GM19372 (cell line): ENCODE data around the gene S100A5.

ENCODE experiments used
- ATAC-seq: cut with Tn5 transposase; IDR thresholded peaks from one replicate; pipeline ENCODE4 v1.9.1; 2021; ENCODE audit warnings: mild to moderate bottlenecking, low read depth, moderate library complexity; ENCODE audit not compliant: unreplicated experiment

The S100A5 gene

DNA sequence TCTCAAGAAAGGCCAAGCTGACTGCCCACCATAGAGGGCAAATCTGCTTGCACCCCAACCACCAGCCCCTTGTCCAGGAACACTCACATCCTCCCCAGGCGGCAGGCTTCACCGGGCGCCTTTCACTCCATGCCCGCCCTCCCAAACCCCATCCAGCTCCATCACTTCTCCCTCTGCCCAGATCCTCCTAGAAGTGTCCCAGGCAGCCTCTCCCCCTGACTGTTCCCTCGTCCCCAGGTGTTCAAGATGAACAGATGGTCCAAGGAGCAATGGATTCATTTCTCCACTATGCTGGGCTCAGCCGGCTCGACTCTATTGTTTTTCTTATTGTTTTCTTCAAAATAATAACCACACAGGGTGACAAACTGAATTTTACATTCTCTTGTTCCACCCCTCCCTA, 27.1 kb downstream of the S100A5 start:
- no peak for ATAC-seq

DNA sequence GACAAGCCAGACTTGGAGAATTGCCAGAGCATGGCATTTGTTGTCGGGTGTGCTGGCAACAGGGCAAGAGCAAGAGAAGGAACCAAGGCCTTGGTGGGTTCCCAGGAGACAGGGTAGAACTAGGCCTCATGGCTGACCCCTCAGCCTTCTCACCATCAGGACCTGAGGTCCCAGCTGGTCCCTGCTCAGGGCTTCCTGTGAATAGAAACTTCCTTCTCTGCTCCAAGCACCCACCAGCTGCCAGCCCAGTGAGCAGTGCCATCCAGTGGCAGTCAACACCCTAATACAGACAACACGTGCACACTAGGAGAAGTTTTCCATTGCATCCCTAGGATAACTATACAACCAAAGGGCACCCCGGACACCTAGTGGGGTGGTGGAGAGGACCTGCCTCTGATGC, 27.7 kb downstream of the S100A5 start:
- ATAC-seq, result no peak

DNA sequence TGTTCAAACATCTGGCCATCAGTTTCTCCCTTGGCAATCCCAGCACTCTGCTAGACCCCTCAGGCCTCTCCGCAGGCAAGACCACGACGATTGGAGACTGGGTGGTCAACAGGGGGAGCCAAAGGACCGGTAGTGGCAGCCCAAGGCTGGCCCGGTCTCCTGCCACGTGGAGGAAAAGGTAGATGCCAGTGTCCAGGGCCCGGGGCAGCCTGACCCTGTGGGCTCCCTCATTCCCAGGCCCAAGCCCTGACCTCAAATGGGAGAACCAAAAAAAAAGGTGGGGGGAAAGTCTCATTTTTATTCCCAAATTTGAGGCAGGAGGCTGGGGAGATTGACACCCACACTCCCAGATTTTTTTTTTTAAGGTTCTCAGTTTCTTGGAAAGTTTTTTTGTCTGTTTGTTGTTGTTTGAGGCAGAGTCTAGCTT, 29.7 kb downstream of the S100A5 start:
- no peak for ATAC-seq

GRCh38 chr1:153509729-153510354, 30.9 kb downstream of the S100A5 start:
- no peak for ATAC-seq

- no peak for ATAC-seq
These were observed 31.7 kb downstream of the S100A5 start for GRCh38 chr1:153509036-153509435.

DNA sequence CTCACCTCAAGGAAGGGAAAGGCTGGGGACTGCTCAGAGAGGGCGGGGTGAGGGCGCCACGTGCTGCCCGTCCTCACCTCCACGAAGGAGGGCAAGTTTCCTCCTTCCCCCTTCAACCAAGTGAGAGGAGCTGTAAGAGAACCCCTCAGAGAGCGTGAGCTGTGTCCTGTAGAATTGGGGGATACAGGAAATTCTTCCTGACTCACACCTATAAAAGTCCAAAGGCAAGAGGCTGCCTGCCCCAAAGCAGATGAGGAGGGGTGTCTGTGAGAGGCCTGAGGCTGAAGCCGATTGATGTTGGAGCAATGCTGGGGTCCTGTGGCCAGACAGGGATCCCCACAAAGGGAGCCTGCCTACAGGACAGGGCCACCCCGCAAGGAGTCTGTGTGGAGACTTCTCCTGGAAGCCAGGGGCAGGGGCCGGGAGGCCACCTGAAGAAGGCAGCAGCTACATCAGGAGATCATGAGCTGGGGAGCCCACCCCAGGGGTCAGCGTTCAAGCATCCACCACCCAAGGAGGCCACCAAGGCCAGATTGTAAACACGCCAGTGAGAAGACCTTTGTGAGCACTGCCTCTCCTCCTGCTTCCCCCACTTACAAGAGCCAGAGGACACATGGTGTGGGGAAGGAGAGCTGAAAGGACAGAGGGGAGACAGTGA, 32.7 kb downstream of the S100A5 start:
- no peak for ATAC-seq

DNA sequence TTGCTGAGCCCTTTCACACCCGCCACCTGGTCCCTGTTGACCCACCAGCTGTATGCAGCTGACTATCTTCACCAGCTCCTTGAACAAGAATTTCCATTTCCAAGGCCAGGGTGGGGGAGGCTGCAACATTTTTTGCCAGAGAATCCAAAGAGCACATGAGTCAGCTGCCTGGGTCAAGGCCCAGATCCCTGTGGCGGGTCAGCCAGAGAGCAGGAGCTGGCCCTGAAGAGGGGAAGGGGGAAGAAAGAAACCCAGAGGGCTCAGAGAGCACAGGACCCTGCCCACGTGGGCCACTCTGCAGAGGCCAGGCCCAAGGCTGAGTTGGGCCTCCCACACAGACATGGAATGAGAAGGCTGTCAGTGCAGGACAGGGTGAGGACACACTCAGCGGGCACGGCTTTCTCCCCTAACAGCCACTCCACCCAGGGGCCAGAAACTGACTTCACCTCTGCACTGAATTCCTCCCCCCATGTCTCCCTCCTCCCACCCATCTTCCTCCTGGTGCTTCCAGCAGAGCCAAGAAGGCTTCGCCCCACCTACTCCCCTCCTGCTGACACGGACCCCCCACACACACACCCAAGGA, 33.8 kb downstream of the S100A5 start:
- no peak for ATAC-seq

GRCh38 chr1:153506386-153506785, 34.3 kb downstream of the S100A5 start:
- ATAC-seq, result no peak

- no peak for ATAC-seq
These were observed 35.2 kb downstream of the S100A5 start for GRCh38 chr1:153505576-153505975.

DNA sequence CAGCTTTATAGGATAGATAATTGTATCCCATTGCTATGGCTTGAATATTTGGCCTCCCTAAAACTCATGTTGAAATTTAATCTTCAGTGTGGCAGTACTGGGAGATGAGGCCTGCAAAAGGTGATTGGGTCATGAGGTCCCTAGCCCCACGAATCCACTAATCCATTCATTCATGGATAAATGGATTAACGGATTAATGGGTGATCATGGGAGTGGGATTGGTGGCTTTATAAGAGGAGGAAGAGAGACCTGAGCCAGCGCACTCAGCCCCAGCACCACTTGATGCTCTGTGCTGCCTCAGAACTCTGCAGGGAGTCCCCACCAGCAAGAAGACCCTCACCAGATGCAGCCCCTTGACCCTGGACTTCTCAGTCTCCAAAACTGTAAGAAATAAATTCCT, 37.0 kb downstream of the S100A5 start:
- ATAC-seq, result no peak

DNA sequence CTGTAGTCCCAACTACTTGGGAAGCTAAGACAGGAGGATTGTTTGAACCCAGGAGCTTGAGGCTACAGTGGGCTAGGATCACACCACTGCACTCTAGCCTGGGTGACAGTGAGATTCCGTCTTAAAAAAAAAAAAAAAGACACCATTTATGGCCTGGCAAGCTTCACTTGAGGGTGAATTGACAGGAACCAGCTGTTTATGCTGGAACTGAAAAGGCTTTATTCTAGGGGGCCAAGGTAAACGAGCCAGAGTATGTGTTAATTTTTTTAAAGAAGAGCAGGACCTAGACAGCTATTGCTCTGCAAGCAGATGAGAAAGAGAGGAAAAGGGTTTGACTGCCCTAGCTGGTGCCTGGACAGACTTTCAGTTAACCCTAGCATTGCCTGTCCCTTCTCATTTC, 42.0 kb downstream of the S100A5 start:
- no peak for ATAC-seq

DNA sequence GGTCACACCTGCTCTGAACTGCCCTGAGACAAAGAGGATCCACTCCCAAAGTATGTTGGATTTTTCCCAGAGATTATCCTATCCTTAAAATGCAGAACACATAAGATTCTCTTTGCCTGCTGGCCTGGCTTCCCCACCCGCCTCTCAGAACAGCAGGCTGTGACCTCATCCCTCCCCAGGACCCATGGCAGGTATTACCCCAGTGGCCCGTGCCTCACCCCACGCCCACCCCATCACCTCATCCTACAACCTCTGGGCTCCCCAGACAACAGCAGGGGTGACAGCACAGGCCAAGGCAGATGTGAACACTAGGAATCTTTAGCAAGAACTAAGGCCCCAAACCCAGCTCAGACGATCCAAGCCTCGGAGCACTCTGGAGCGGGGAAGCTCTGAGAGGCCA, 45.2 kb downstream of the S100A5 start:
- no peak for ATAC-seq

DNA sequence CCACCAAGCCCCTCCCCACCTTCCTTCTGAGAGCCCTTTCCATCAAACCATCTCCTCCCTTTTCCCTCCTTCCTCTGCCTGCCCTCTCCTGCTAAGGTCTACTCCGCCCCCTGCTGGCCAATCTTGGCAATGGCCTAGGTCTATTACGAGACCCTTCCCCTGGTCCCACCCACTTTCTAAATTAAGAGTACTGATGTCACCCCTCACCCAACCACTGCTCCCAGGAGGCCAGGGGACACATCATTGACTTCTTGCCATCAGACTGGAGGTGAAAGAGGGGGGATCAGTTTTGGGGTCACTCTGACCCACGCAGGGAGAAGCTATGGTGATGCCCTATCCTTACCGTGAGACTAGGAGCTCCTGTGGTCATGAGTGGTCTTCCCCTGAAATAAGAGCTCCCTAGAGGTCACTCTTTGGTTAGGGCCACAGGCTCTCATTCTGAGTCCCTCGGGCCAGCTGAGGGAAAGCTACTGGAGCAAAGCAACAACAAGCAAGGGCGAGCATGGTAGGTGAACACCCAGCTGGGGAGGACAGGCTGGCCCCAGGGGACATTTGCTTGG, 45.7 kb downstream of the S100A5 start:
- no peak for ATAC-seq

GRCh38 chr1:153493343-153493960, 47.3 kb downstream of the S100A5 start:
- ATAC-seq, result no peak

DNA sequence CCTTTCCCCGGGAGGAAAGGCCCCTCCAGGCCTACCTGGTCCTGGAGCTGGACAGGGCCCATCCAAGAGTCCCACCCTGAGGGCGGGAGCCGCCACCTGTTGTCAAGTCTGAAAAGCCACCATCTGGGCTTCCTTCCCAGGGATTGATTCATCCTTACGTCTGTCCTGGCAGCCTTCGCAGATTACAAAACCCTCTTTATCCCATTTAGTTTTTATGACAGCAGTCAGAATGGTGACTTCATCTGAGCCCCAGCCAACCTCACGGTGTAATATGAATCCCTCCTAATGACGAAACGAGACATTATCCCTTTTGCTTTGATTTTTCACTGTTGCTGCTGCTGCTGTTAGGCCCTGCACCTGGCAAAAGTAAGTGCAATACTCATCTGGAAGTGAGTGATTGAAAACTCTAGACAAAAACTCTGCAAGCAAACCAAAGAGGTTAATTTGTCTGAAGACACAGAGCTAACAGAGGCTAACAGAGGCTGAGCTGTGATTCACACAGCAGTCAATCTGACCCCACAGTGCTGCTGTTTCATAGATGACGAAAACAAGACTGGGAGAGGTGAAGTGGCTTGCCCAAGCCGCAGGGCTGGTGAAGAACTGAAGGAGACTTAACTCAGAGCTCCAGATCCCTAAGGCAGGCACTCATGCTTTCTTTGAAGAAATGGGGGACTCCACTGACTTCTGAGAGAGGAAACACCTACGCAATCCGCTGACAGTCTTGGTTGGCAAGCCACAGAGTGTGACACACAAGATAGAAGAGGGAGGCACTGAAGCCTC, 50.3 kb downstream of the S100A5 start:
- no peak for ATAC-seq

- no peak for ATAC-seq
These were observed 52.0 kb downstream of the S100A5 start for GRCh38 chr1:153488731-153489130.

DNA sequence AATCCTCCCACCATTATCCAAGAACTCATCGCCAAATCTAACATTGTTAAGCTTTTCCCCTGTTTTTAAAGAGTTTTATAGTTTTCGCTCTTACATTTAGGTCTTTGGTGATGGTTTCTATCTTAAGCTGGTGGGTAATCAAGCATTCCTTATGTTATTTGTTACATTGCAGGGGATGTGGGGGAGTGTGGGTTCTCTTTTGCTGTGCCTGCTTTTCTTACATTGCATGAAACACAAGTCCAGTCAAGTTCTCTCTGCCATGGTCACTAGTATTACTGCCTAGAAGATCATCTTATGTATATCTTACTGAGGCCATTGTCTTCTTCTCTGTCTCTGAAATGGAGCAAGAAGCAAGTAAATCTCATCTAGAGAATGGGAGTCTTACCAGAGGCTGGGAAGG, 53.0 kb downstream of the S100A5 start:
- ATAC-seq, result no peak
